Hematopoietic multipotent progenitor cell (in vitro differentiated cells): ENCODE measurements around the gene DAPL1. TPM values are rescaled to one million over a fixed set of nuclear protein-coding genes. Genes with fewer than 3 reads are reported as not detected.

ENCODE experiments used
- DNase-seq, 3 donors: peaks; one replicate each; pipeline ENCODE4 v3.0.0-alpha.2; 2011 to 2015; ENCODE audit warnings: low read depth in 2 of 3, low spot score in 2 of 3
- total RNA-seq: library from RNA; depleted of rRNA; stranded (reverse); fragments of >200 nt; gene quantifications from one replicate; pipeline ENCODE4 v1.2.3, GENCODE V29; 2012

The DAPL1 gene
- total RNA-seq, 1 donor, result not detected

GRCh38 chr2:158776231-158776630, 18.9 kb upstream of the DAPL1 start:
- DNase-seq, result no peak

GRCh38 chr2:158777077-158777476, 18.0 kb upstream of the DAPL1 start:
- DNase-seq, result no peak

DNA sequence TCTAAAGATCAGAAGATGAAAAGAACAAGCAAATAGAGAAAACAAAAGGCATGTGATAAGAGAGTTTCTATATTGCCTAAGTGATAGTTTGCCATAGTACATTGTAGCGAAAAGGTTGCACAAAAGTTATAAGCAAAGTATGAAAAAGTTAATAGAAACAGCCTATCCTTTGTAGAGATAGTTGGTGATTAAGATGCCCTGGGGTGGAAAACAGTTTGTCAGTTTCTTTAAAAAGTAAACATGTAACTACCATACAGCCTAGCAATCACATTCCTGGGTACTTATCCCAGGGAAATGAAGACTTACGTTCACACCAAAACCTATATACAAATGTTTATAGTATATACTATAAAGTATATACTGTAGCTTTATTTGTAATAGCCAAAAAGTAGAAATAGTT, 16.9 kb upstream of the DAPL1 start:
- no peak for DNase-seq

DNA sequence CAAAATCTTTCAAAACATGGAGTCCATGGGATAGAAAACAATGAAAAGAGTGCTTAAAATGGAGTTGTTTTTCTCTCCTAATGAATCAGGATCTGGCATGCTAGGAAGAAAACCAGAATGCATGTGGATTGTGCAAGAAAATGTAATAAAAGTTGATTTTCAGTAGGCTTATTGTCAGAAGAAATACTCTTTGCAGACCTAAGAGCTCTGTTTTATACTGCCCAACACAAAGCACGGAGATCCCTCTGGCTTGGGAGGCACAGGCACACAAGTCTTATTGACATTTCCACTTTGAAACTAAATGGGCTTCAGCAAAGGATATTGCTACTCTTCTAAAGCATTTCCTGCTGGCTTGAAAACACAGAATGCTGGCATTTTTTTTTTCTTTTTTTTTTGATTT, 15.5 kb upstream of the DAPL1 start:
- no peak for DNase-seq

GRCh38 chr2:158781353-158781961, 13.7 kb upstream of the DAPL1 start:
- no peak for DNase-seq

DNA sequence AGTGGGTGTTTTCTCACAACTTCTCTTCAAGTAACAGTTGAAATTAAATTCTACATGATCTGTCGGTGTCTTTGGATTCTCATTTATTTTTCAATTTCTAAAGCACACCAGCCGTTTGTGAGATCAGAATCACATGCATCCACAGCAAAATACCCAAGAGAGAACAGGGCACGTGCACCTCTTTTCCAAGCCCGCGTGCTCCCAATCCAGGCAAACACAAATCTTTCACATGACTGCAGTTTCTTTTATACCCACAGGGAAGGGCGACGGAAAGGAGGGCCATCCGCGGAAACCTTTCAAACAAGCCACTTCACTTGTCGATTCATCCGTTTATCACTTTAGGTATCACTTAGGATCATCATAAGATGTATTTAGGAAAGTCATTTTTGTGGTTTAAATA, 13.0 kb upstream of the DAPL1 start:
- DNase-seq, result no peak

DNA sequence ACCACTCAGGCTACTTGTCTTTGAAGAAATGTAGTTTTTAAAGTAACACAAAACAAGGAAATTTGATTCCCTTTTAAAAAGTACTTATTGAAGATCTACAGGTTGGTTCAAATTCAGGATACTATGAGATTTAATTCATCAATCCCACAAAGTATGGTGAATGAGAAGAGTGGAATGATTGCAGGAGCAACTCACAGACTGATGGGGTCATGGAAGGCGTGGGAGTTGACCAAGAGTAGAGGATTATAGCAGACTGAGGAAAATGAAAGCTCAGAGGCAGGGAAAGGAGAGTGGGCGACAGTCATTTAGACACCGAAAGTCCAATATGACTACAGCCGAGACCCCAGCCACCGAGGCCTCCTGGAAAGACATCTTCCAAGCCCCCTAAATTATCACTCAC, 12.5 kb upstream of the DAPL1 start:
- no peak for DNase-seq

DNA sequence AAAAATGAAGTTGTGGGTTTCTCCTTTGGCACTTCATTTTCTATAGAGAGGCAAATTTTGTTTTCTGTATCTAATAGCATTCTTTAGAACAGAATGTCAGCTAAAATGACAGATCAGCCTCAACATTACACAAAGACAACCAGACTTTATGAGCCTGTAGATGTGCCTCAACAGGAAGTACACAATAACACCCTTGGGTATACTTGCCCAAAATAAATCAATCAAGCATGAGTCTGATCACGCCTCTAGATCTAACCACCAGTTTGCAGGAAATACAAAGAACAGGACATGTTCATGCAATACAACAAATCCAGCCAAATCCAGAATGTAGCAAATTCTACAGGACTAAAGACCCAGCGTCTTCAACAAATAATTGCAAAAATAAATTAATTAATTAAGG, 11.2 kb upstream of the DAPL1 start:
- DNase-seq, result no peak

DNA sequence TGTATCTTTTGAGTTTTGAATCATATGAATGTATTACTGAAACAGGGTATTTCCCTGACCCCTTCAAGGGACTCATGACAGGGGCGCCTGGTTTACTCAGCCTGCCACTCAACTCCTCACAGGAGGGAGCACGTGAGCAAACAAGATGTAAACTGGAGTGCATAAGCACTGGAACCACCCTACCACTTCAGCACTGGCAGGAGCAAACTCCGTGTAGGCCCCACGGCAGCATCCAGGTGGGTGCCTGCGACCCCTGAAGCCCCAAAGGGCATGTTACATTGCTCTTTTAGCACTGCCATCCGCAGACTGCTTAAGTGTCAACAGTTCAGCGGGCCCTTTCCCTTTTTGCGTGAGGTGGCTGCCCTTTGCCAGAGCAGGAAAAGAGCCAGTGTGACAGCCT, 8.2 kb upstream of the DAPL1 start:
- DNase-seq, result no peak

- DNase-seq, result no peak
Observed at GRCh38 chr2:158788951-158789350, 6.2 kb upstream of the DAPL1 start.

GRCh38 chr2:158796652-158797051, 1.5 kb downstream of the DAPL1 start:
- no peak for DNase-seq

GRCh38 chr2:158797963-158798700, 3.0 kb downstream of the DAPL1 start:
- no peak for DNase-seq

DNA sequence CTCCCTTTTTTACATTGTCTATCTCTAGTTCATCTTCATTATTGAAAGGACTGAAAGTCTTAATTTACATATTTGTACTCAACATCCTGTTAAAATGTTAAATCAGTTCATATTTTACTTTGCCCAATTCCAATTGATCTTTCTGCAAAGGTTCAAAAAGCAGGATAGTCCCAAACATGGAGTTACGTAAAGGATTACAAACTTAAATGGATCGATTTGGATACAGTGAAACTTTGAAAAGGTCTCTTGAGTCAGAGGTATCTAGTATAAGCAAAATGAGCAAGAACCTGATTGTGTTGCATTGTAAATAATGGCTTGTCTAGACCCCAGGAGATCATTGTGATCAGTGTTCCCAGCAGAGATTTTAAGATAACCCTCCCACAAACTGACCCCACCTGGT, 4.1 kb downstream of the DAPL1 start:
- DNase-seq, result no peak

DNA sequence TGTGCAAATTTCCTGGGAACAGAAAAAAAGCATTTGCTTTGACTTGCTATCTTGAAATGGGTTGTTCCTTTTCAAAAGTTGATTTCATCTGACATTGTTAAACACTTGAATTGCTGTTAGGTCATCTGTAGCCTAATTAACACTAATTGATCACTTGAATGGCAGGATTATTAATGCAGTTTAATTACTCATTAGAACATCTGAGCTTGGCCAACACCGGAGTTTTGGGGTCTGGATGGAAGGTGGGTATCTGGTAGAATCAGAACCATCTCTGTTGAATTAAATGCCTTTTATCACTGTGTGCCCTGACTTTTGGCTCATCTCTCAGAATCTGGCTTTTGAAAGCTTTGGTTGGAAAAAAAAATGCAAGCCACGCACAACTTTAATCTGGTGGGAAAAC, 8.4 kb downstream of the DAPL1 start:
- no peak for DNase-seq

GRCh38 chr2:158805255-158805654, 10.1 kb downstream of the DAPL1 start:
- DNase-seq, result no peak

DNA sequence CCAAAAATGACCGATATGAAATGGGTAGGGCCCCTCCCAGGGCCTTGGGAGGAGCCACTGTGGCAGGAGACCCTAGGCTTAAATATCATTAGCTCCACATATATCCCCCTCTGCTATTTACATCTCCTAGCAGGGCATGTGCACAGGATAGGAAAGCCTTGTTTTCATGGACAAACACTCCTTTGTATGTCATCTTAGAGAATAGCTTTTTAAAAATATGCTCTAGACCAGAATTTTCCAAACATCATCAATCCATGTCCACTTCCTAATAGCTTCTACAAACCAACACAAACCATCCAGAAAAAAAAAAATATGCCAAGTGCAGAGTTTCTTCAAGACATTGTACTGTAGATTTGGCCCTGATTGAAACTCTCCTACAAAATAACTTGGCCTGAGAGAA, 10.8 kb downstream of the DAPL1 start:
- no peak for DNase-seq

GRCh38 chr2:158806941-158807340, 11.8 kb downstream of the DAPL1 start:
- DNase-seq, result no peak

DNA sequence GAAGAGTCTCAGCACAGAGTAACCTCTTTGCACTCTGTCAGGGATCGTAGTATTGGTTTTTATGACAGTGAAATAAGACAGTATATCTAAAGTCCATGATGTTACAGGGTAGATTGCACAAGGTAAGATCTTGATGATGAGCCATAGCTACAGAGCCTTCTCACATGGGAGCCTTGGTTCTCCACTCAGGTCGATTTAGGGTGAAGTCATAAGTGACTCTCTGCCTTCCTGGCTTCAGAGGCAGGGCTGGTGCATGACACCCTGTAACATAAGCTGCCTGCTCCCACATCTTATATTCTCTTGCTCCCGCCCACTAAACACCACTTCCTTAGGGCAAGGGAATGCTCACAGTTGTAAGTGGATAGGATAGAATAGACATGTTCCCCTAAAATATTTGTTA, 13.3 kb downstream of the DAPL1 start:
- DNase-seq, result no peak

GRCh38 chr2:158809816-158810215, 14.7 kb downstream of the DAPL1 start:
- no peak for DNase-seq

GRCh38 chr2:158810731-158811460, 15.8 kb downstream of the DAPL1 start:
- DNase-seq, result no peak

- no peak for DNase-seq
Observed at GRCh38 chr2:158815166-158815565, 20.0 kb downstream of the DAPL1 start.

- no peak for DNase-seq
Observed at GRCh38 chr2:158815658-158816057, 20.5 kb downstream of the DAPL1 start.
